HepG2 (cell line): ENCODE results near the gene STX10. TPM values are rescaled to one million over a fixed set of nuclear protein-coding genes. Genes with fewer than 3 reads are reported as not detected.
A peak's percentile ranks its signal among the peaks of the same experiment; 100 is the strongest.

Experiments used
- FOXK1 ChIP-seq: sonication (generic); formaldehyde crosslinking; IDR thresholded peaks from 2 replicates; pipeline ENCODE4 v1.4.0; 2020; ENCODE audit warnings: low read depth, missing genetic modification reagents, borderline replicate concordance
- HNRNPH1 ChIP-seq: fragments of 200-400 bp; formaldehyde crosslinking; optimal IDR thresholded peaks from 2 replicates; pipeline ENCODE3; 2017; ENCODE audit warnings: mild to moderate bottlenecking, low read depth, low read length
- HOXA9 ChIP-seq: sonication (generic); formaldehyde crosslinking; IDR thresholded peaks from 2 replicates; pipeline ENCODE4 v1.8.1; 2022; ENCODE audit warnings: missing genetic modification reagents, mild to moderate bottlenecking, moderate library complexity, borderline replicate concordance
- KDM5A ChIP-seq: fragments of 200-600 bp; sonication (generic); IDR thresholded peaks from 2 replicates; pipeline ENCODE4 v1.7.0; 2018; ENCODE audit warnings: antibody characterized with exemption, mild to moderate bottlenecking, low read length, borderline replicate concordance
- KDM6A ChIP-seq: IDR thresholded peaks from 2 replicates; pipeline ENCODE4 v1.6.1; 2016; ENCODE audit warnings: low read depth
- RFX3 ChIP-seq: IDR thresholded peaks from 2 replicates; pipeline ENCODE4 v1.6.1; 2016; ENCODE audit warnings: missing biosample characterization, missing genetic modification reagents
- U2AF1 ChIP-seq: fragments of 200-400 bp; formaldehyde crosslinking; optimal IDR thresholded peaks from 2 replicates; pipeline ENCODE3; 2017; ENCODE audit warnings: mild to moderate bottlenecking, low read depth, low read length
- ZBTB1 ChIP-seq: sonication (generic); formaldehyde crosslinking; IDR thresholded peaks from 2 replicates; pipeline ENCODE4 v1.4.0; 2020; ENCODE audit warnings: missing genetic modification reagents, borderline replicate concordance
- ZNF317 ChIP-seq: sonication (generic); formaldehyde crosslinking; IDR thresholded peaks from 2 replicates; pipeline ENCODE4 v1.5.0; 2020; ENCODE audit warnings: mild to moderate bottlenecking, missing genetic modification reagents
- polyA plus RNA-seq, 8 experiments: library from polyadenylated mRNA; depleted of rRNA in 3 of 8; stranded (reverse) in 7 of 8; unstranded in 1 of 8; fragments of >200 nt; fragmentation: Illumina TruSeq in 4 of 8; extraction: Trizol in 4 of 8; gene quantifications; 2 replicates each; pipeline versions ENCODE4 v1.2.1 to v1.2.3, GENCODE V29; 2011 to 2016; ENCODE audit warnings: low read depth in 4 of 8, missing spikeins in 1 of 8, mixed read lengths in 1 of 8; ENCODE audit not compliant: insufficient read depth in 1 of 8
- total RNA-seq, 5 experiments: library from RNA; depleted of rRNA; stranded (reverse); fragments of >200 nt; fragmentation: Illumina TruSeq; extraction: Trizol; gene quantifications; 2 replicates each; pipeline ENCODE4 v1.2.3, GENCODE V29; 2016; ENCODE audit warnings: low read depth in 1 of 5
- TF ChIP-seq, protein P1 (sequence below): sonication (generic); formaldehyde crosslinking; IDR thresholded peaks from 2 replicates; pipeline ENCODE4 v1.4.0; 2020; ENCODE audit warnings: mild to moderate bottlenecking, missing genetic modification reagents
- TF ChIP-seq, protein P2 (sequence below): sonication (generic); formaldehyde crosslinking; IDR thresholded peaks from 2 replicates; pipeline ENCODE4 v1.4.0; 2020; ENCODE audit warnings: mild to moderate bottlenecking, missing genetic modification reagents, borderline replicate concordance
- TF ChIP-seq, protein P3 (sequence below): sonication (generic); formaldehyde crosslinking; IDR thresholded peaks from 2 replicates; pipeline ENCODE4 v1.4.0; 2020; ENCODE audit warnings: missing genetic modification reagents
- TF ChIP-seq, protein P4 (sequence below): sonication (generic); formaldehyde crosslinking; IDR thresholded peaks from 2 replicates; pipeline ENCODE4 v1.4.0; 2020; ENCODE audit warnings: mild to moderate bottlenecking, missing genetic modification reagents
- TF ChIP-seq, protein P5 (sequence below): sonication (generic); formaldehyde crosslinking; IDR thresholded peaks from 2 replicates; pipeline ENCODE4 v1.5.0; 2020; ENCODE audit warnings: mild to moderate bottlenecking, missing genetic modification reagents

STX10 gene
- total and polyA plus RNA-seq, 2 of the 13 experiments (the other 11 are each of a cell fraction or from before 2014, with no cell fraction given), result 47.9 to 66.4 TPM

DNA sequence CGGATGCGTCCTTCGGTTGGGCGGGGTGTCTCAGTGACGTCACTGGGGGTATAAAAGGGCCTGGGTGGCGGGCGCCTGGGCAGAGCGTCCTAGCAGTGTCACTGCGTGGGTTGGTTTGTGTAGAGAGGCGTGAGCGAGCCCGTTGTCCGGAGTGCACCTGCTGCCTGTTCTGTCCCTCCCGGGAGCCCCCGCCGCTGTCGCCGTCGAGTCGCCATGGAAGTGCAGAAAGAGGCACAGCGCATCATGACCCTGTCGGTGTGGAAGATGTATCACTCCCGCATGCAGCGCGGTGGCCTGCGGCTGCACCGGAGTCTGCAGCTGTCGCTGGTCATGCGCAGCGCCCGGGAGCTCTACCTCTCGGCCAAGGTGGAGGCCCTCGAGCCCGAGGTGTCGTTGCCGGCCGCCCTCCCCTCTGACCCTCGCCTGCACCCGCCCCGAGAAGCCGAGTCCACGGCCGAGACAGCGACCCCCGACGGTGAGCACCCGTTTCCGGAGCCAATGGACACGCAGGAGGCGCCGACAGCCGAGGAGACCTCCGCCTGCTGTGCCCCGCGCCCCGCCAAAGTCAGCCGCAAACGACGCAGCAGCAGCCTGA is 2.9 kb upstream of the STX10 start (continued):
- TF ChIP-seq, protein P1, sequence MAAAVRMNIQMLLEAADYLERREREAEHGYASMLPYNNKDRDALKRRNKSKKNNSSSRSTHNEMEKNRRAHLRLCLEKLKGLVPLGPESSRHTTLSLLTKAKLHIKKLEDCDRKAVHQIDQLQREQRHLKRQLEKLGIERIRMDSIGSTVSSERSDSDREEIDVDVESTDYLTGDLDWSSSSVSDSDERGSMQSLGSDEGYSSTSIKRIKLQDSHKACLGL (CRISPR knock-in tag), result no peak
- TF ChIP-seq HOXA9 (CRISPR knock-in tag), result peak; percentile 72; the same call in 1 of the 2 replicates
- peak; percentile 85 for TF ChIP-seq ZNF317 (CRISPR knock-in tag)
- no peak for TF ChIP-seq KDM5A
- no peak for TF ChIP-seq KDM6A (CRISPR knock-in tag)
- no peak for TF ChIP-seq RFX3 (CRISPR knock-in tag)
- peak; percentile 94 for TF ChIP-seq U2AF1
- TF ChIP-seq FOXK1 (CRISPR knock-in tag), result peak; percentile 45; the same call in 1 of the 2 replicates
- TF ChIP-seq, protein P2, sequence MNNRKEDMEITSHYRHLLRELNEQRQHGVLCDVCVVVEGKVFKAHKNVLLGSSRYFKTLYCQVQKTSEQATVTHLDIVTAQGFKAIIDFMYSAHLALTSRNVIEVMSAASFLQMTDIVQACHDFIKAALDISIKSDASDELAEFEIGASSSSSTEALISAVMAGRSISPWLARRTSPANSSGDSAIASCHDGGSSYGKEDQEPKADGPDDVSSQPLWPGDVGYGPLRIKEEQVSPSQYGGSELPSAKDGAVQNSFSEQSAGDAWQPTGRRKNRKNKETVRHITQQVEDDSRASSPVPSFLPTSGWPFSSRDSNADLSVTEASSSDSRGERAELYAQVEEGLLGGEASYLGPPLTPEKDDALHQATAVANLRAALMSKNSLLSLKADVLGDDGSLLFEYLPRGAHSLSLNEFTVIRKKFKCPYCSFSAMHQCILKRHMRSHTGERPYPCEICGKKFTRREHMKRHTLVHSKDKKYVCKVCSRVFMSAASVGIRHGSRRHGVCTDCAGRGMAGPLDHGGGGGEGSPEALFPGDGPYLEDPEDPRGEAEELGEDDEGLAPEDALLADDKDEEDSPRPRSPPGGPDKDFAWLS (CRISPR knock-in tag), result no peak
- TF ChIP-seq, protein P3, sequence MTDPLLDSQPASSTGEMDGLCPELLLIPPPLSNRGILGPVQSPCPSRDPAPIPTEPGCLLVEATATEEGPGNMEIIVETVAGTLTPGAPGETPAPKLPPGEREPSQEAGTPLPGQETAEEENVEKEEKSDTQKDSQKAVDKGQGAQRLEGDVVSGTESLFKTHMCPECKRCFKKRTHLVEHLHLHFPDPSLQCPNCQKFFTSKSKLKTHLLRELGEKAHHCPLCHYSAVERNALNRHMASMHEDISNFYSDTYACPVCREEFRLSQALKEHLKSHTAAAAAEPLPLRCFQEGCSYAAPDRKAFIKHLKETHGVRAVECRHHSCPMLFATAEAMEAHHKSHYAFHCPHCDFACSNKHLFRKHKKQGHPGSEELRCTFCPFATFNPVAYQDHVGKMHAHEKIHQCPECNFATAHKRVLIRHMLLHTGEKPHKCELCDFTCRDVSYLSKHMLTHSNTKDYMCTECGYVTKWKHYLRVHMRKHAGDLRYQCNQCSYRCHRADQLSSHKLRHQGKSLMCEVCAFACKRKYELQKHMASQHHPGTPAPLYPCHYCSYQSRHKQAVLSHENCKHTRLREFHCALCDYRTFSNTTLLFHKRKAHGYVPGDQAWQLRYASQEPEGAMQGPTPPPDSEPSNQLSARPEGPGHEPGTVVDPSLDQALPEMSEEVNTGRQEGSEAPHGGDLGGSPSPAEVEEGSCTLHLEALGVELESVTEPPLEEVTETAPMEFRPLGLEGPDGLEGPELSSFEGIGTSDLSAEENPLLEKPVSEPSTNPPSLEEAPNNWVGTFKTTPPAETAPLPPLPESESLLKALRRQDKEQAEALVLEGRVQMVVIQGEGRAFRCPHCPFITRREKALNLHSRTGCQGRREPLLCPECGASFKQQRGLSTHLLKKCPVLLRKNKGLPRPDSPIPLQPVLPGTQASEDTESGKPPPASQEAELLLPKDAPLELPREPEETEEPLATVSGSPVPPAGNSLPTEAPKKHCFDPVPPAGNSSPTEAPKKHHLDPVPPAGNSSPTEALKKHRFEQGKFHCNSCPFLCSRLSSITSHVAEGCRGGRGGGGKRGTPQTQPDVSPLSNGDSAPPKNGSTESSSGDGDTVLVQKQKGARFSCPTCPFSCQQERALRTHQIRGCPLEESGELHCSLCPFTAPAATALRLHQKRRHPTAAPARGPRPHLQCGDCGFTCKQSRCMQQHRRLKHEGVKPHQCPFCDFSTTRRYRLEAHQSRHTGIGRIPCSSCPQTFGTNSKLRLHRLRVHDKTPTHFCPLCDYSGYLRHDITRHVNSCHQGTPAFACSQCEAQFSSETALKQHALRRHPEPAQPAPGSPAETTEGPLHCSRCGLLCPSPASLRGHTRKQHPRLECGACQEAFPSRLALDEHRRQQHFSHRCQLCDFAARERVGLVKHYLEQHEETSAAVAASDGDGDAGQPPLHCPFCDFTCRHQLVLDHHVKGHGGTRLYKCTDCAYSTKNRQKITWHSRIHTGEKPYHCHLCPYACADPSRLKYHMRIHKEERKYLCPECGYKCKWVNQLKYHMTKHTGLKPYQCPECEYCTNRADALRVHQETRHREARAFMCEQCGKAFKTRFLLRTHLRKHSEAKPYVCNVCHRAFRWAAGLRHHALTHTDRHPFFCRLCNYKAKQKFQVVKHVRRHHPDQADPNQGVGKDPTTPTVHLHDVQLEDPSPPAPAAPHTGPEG, result peak; percentile 67; the same call in 1 of the 2 replicates
- no peak for TF ChIP-seq HNRNPH1
- no peak for TF ChIP-seq ZBTB1 (CRISPR knock-in tag)
- TF ChIP-seq, protein P4, sequence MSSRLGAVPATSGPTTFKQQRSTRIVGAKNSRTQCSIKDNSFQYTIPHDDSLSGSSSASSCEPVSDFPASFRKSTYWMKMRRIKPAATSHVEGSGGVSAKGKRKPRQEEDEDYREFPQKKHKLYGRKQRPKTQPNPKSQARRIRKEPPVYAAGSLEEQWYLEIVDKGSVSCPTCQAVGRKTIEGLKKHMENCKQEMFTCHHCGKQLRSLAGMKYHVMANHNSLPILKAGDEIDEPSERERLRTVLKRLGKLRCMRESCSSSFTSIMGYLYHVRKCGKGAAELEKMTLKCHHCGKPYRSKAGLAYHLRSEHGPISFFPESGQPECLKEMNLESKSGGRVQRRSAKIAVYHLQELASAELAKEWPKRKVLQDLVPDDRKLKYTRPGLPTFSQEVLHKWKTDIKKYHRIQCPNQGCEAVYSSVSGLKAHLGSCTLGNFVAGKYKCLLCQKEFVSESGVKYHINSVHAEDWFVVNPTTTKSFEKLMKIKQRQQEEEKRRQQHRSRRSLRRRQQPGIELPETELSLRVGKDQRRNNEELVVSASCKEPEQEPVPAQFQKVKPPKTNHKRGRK (CRISPR knock-in tag), result no peak
- TF ChIP-seq, protein P5, sequence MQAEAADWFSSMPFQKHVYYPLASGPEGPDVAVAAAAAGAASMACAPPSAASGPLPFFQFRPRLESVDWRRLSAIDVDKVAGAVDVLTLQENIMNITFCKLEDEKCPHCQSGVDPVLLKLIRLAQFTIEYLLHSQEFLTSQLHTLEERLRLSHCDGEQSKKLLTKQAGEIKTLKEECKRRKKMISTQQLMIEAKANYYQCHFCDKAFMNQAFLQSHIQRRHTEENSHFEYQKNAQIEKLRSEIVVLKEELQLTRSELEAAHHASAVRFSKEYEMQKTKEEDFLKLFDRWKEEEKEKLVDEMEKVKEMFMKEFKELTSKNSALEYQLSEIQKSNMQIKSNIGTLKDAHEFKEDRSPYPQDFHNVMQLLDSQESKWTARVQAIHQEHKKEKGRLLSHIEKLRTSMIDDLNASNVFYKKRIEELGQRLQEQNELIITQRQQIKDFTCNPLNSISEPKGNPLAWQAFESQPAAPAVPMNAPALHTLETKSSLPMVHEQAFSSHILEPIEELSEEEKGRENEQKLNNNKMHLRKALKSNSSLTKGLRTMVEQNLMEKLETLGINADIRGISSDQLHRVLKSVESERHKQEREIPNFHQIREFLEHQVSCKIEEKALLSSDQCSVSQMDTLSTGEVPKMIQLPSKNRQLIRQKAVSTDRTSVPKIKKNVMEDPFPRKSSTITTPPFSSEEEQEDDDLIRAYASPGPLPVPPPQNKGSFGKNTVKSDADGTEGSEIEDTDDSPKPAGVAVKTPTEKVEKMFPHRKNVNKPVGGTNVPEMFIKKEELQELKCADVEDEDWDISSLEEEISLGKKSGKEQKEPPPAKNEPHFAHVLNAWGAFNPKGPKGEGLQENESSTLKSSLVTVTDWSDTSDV (CRISPR knock-in tag), result no peak
